ENCODE measurements around the gene NRCAM. TPM values are rescaled to one million over a fixed set of nuclear protein-coding genes. Genes with fewer than 3 reads are reported as not detected.

NRCAM gene
- total and polyA plus RNA-seq, 2 of the 8 experiments (the other 6 are each of a cell fraction or from before 2014, with no cell fraction given): 2.7 to 3.8 TPM

DNA sequence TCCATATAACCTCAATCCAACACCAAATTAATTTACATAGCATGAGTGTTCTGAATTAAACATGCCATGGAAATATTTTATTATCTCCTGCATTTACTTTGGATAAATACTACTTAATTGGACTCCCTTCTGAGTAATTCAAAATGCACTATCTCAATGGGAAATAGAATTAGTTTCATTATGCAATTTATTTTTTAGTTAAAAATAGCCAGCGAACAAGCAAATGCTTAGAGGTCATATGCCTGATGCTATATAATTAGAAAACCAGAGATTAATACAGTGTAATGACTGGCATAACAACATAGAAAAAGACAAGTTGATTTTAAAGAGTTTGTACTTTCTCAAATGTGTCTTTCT, 165.1 kb downstream of the NRCAM start:
- Histone ChIP-seq H3K23ac (ENCODE audit: insufficient read length) (no peak overlapping the region), H3K4ac (replicated peaks; ENCODE audit: insufficient read length, low read depth, low read length) (no peak overlapping the region), H2AK5ac (ENCODE audit: low read depth, low read length) (no peak overlapping the region), H3K27ac (ENCODE audit: low read depth, low read length) (no peak overlapping the region), H3K23me2 (ENCODE audit: low read depth, low read length) (no peaks in the 10 kb centered on the region), H3K79me1 (ENCODE audit: low read depth, low read length) (no peaks in the 10 kb centered on the region), H3K9me3 (ENCODE audit: insufficient read depth in 2 of 2, low read depth in 1 of 2, low read length in 1 of 2) (no peaks in the 10 kb centered on the region), H3K4me2 (ENCODE audit: insufficient read depth in 1 of 2, low read depth in 2 of 2, low read length in 2 of 2) (no peak overlapping the region), H3K79me2 (ENCODE audit: control insufficient read depth in 1 of 2, insufficient read depth in 2 of 2, low read length in 2 of 2) (no peaks in the 10 kb centered on the region), H3K4me1 (replicated peaks in 1 of 4; ENCODE audit: control insufficient read depth in 3 of 4, insufficient read depth in 4 of 4, low read length in 3 of 4) (peaks cover 0 to 5% (median 0%) of the 10 kb centered on the region in 4 experiments; a peak in 1 of 7 replicates), H4K5ac (ENCODE audit: insufficient read length, low read depth, low read length) (no peak overlapping the region), H2BK20ac (ENCODE audit: low read length) (no peak overlapping the region), H2BK15ac (ENCODE audit: low read length) (no peak overlapping the region), H3K56ac (replicated peaks; ENCODE audit: insufficient read length, low read depth, low read length) (no peak overlapping the region), H4K8ac (ENCODE audit: extremely low read depth, insufficient read depth, low read length) (no peak overlapping the region), H2BK5ac (ENCODE audit: low read depth, low read length) (no peak overlapping the region), H3K9ac (replicated peaks in 1 of 4; ENCODE audit: extremely low read depth in 1 of 4, low read depth in 3 of 4, low read length in 3 of 4) (no peak overlapping the region), H2BK120ac (replicated peaks; ENCODE audit: low read depth, low read length) (no peak overlapping the region), H2BK12ac (ENCODE audit: low read depth, low read length) (no peak overlapping the region), H2AFZ (ENCODE audit: low read length) (no peak overlapping the region), H3K27me3 (replicated peaks in 1 of 4; ENCODE audit: control insufficient read depth in 3 of 4, extremely low read depth in 1 of 4, insufficient read depth in 3 of 4, low read length in 3 of 4) (no peaks in the 10 kb centered on the region), H3K14ac (ENCODE audit: insufficient read length) (no peak overlapping the region), H3K36me3 (ENCODE audit: control insufficient read depth in 2 of 4, insufficient read depth in 4 of 4, low read length in 3 of 4) (no peaks in the 10 kb centered on the region), H3K4me3 (ENCODE audit: extremely low read depth in 1 of 4, insufficient read depth in 2 of 4, low read depth in 3 of 4, low read length in 4 of 4) (no peak overlapping the region), H3K18ac (ENCODE audit: extremely low read depth, low read length) (no peak overlapping the region), H4K20me1 (replicated peaks in 1 of 2; ENCODE audit: control insufficient read depth in 1 of 2, insufficient read depth in 2 of 2, low read length in 2 of 2) (no peaks in the 10 kb centered on the region), H4K91ac (replicated peaks; ENCODE audit: insufficient read length, low read length) (no peak overlapping the region)
- CTCF ChIA-PET (ENCODE audit: partially characterized antibody): no interaction called here
- no peak for FAIRE-seq
- DNase-seq (ENCODE audit: low read depth in 1 of 2, low spot score in 2 of 2): no peak
- POLR2A ChIA-PET (ENCODE audit: partially characterized antibody): no interaction called here
- 100% methylated on average over 1 of the region's 1 CpG; no CpG with 5 or more reads in 1 of the 2 experiments for WGBS, 2 experiments (ENCODE audit: extremely low coverage in 1 of 2, insufficient coverage in 1 of 2, insufficient read length in 1 of 2, insufficient replicate concordance in 2 of 2, low coverage in 1 of 2, low lambda C conversion rate in 2 of 2, missing lambda C conversion rate in 1 of 2)
- TF ChIP-seq ASH2L (IDR thresholded peaks at IDR 0.05; ENCODE audit: low read length): no peak
- no peak for TF ChIP-seq TAF7 (optimal IDR thresholded peaks at IDR 0.05; ENCODE audit: borderline replicate concordance, low read depth, low read length)
- no peak for TF ChIP-seq KDM1A (IDR thresholded peaks at IDR 0.05; ENCODE audit: borderline replicate concordance, low read length)
- TF ChIP-seq CHD1 (IDR thresholded peaks at IDR 0.05; ENCODE audit: low read depth, low read length): no peak
- TF ChIP-seq JUND (IDR thresholded peaks at IDR 0.05; ENCODE audit: low read length): no peak
- no peak for TF ChIP-seq BRCA1 (IDR thresholded peaks at IDR 0.05; ENCODE audit: low read depth, low read length)
- no peak for TF ChIP-seq RXRA (IDR thresholded peaks at IDR 0.05; ENCODE audit: insufficient read depth, low read depth, low read length)
- TF ChIP-seq, protein P1, sequence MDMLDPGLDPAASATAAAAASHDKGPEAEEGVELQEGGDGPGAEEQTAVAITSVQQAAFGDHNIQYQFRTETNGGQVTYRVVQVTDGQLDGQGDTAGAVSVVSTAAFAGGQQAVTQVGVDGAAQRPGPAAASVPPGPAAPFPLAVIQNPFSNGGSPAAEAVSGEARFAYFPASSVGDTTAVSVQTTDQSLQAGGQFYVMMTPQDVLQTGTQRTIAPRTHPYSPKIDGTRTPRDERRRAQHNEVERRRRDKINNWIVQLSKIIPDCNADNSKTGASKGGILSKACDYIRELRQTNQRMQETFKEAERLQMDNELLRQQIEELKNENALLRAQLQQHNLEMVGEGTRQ (IDR thresholded peaks at IDR 0.05; ENCODE audit: low read length): no peak
- no peak for TF ChIP-seq TAF1 (IDR thresholded peaks at IDR 0.05; ENCODE audit: low read depth, low read length)
- no peak for TF ChIP-seq TCF12 (IDR thresholded peaks at IDR 0.05; ENCODE audit: low read depth, low read length)
- no peak for TF ChIP-seq BCL11A (IDR thresholded peaks at IDR 0.05; ENCODE audit: low read depth in 2 of 2, low read length in 2 of 2)
- TF ChIP-seq POU5F1 (IDR thresholded peaks at IDR 0.05; ENCODE audit: low read depth, low read length): no peak
- TF ChIP-seq PHF8 (conservative IDR thresholded peaks at IDR 0.05; ENCODE audit: low read depth, low read length): no peak
- no peak for TF ChIP-seq KDM4A (IDR thresholded peaks at IDR 0.05; ENCODE audit: low read depth, low read length, severe bottlenecking)
- no peak for TF ChIP-seq ZNF274 (IDR thresholded peaks at IDR 0.05; ENCODE audit: borderline replicate concordance, extremely low read depth, low read length)

Data from H1 (cell line).